Measurements from ENCODE around the gene KAZN.

- TF ChIP-seq EZH2 (IDR thresholded peaks at IDR 0.05; ENCODE audit: low read depth) (no peak), CTCF (conservative IDR thresholded peaks at IDR 0.05) (no peak)
Observed at GRCh38 chr1:14686701-14687100, 88.2 kb downstream of the KAZN start.
